GM20000 (cell line): ENCODE measurements around the gene CFAP251.
A peak's percentile ranks its signal among the peaks of the same experiment; 100 is the strongest.

ENCODE experiments used
- DNase-seq: peaks from one replicate; pipeline ENCODE4 v3.0.0; 2012; ENCODE audit warnings: low spot score
- CTCF ChIP-seq: IDR thresholded peaks from 2 replicates; pipeline ENCODE4 v1.5.1; 2012; ENCODE audit warnings: mild to moderate bottlenecking, control low read depth; ENCODE audit errors: extremely low read depth, missing control alignments

The CFAP251 gene

GRCh38 chr12:122018457-122018856 is 100.1 kb downstream of the CFAP251 start:
- no peak for TF ChIP-seq CTCF
- DNase-seq = no peak

- DNase-seq = no peak
- TF ChIP-seq CTCF = no peak
Observed at GRCh38 chr12:122018937-122019336, 100.5 kb downstream of the CFAP251 start.

- DNase-seq = no peak
- no peak for TF ChIP-seq CTCF
Observed at GRCh38 chr12:122020795-122021192, 102.4 kb downstream of the CFAP251 start.

GRCh38 chr12:122021193-122021821 is 102.9 kb downstream of the CFAP251 start:
- no peak for TF ChIP-seq CTCF
- DNase-seq = no peak

- TF ChIP-seq CTCF = no peak
- DNase-seq = peak; percentile 86
Observed at GRCh38 chr12:122021822-122022392, 103.5 kb downstream of the CFAP251 start, which contains the start of gene BCL7A. Gene BCL7A, plus strand, starts transcription at chr12:122021884. Its CDS starts 208 bp downstream, at chr12:122022092.

GRCh38 chr12:122022393-122023338 is 104.3 kb downstream of the CFAP251 start:
- DNase-seq = peak; percentile 75
- no peak for TF ChIP-seq CTCF
